Neural cell (in vitro differentiated cells): ENCODE results near the gene ITGA4. TPM values are rescaled to one million over a fixed set of nuclear protein-coding genes. Genes with fewer than 3 reads are reported as not detected.

Source experiments
- H2AFZ ChIP-seq: fragments of 200-600, 300-800 bp; sonication (generic), shearing (Covaris generic); 2 replicates; pipeline ENCODE4 v1.6.0; 2014; ENCODE audit warnings: low read depth, mild to moderate bottlenecking, antibody characterized with exemption, low read length, moderate library complexity
- H3F3A ChIP-seq: fragments of 200-600 bp; shearing (Covaris generic); 2 replicates; pipeline ENCODE4 v1.6.1; 2016; ENCODE audit warnings: mild to moderate bottlenecking, moderate library complexity, mixed read lengths, antibody characterized with exemption, low read length; ENCODE audit not compliant: insufficient read depth, poor library complexity, severe bottlenecking
- H3K27ac ChIP-seq: fragments of 200-600, 300-800 bp; sonication (generic), shearing (Covaris generic); 2 replicates; pipeline ENCODE4 v1.5.1; 2014; ENCODE audit warnings: mild to moderate bottlenecking, low read length, moderate library complexity
- H3K27me3 ChIP-seq: fragments of 300-800, 200-600 bp; sonication (generic), shearing (Covaris generic); 2 replicates; pipeline ENCODE4 v1.6.0; 2014; ENCODE audit warnings: mild to moderate bottlenecking, low read depth, low read length, moderate library complexity; ENCODE audit not compliant: insufficient read depth
- H3K36me3 ChIP-seq: fragments of 300-800, 200-600 bp; sonication (generic), shearing (Covaris generic); 2 replicates; pipeline ENCODE4 v1.5.1; 2014; ENCODE audit warnings: mild to moderate bottlenecking, antibody characterized with exemption, low read length, moderate library complexity; ENCODE audit not compliant: insufficient read depth
- H3K4me2 ChIP-seq: fragments of 300-800, 200-600 bp; sonication (generic), shearing (Covaris generic); 2 replicates; pipeline ENCODE4 v1.6.0; 2014; ENCODE audit warnings: mild to moderate bottlenecking, low read length
- H3K4me3 ChIP-seq: fragments of 300-800, 200-600 bp; sonication (generic), shearing (Covaris generic); 2 replicates; pipeline ENCODE4 v1.5.1; 2014; ENCODE audit warnings: mild to moderate bottlenecking, low read length, moderate library complexity
- H3K79me2 ChIP-seq: fragments of 200-600 bp; shearing (Covaris generic); replicated peaks from 2 replicates; pipeline ENCODE4 v1.6.0; 2014; ENCODE audit warnings: mild to moderate bottlenecking, low read length, moderate library complexity; ENCODE audit not compliant: insufficient read depth
- H3K9ac ChIP-seq: fragments of 300-800, 200-600 bp; sonication (generic), shearing (Covaris generic); 2 replicates; pipeline ENCODE4 v1.6.1; 2016; ENCODE audit warnings: mild to moderate bottlenecking, low read length, mixed read lengths
- H3K9me2 ChIP-seq: fragments of 200-600 bp; shearing (Covaris generic); 2 replicates; pipeline ENCODE4 v1.6.1; 2016; ENCODE audit warnings: mild to moderate bottlenecking, low read length, mixed read lengths; ENCODE audit not compliant: insufficient read depth
- H3K9me3 ChIP-seq: fragments of 200-600, 300-800 bp; sonication (generic), shearing (Covaris generic); 2 replicates; pipeline ENCODE4 v1.6.1; 2016; ENCODE audit warnings: mild to moderate bottlenecking, mixed run types, low read length, moderate library complexity, mixed read lengths
- H4K20me1 ChIP-seq: fragments of 200-600 bp; shearing (Covaris generic); 2 replicates; pipeline ENCODE4 v1.6.1; 2016; ENCODE audit warnings: mild to moderate bottlenecking, mixed run types; ENCODE audit not compliant: insufficient read depth
- CTCF ChIP-seq: fragments of 450-650 bp; IDR thresholded peaks from 2 replicates; pipeline ENCODE4 v1.5.1; 2014; ENCODE audit warnings: antibody characterized with exemption, mild to moderate bottlenecking, moderate library complexity; ENCODE audit not compliant: poor library complexity, severe bottlenecking
- EP300 ChIP-seq: fragments of 450-650 bp; conservative IDR thresholded peaks from 2 replicates; pipeline ENCODE4 v1.6.1; 2014; ENCODE audit warnings: antibody characterized with exemption, mild to moderate bottlenecking, moderate library complexity; ENCODE audit not compliant: poor library complexity, severe bottlenecking
- EZH2 ChIP-seq: fragments of 200-600, 300-800 bp; shearing (Covaris generic), sonication (generic); IDR thresholded peaks from 2 replicates; pipeline ENCODE4 v1.6.1; 2014; ENCODE audit warnings: antibody characterized with exemption, low read length, borderline replicate concordance, mild to moderate bottlenecking; ENCODE audit not compliant: insufficient read depth, poor library complexity, severe bottlenecking
- MXI1 ChIP-seq: fragments of 450-650 bp; conservative IDR thresholded peaks from 2 replicates; pipeline ENCODE4 v1.6.1; 2014; ENCODE audit warnings: antibody characterized with exemption, mild to moderate bottlenecking; ENCODE audit not compliant: poor library complexity, severe bottlenecking
- POLR2AphosphoS5 ChIP-seq: IDR thresholded peaks from 2 replicates; pipeline ENCODE4 v1.6.1; 2012
- RAD21 ChIP-seq: fragments of 450-650 bp; conservative IDR thresholded peaks from 2 replicates; pipeline ENCODE4 v1.6.1; 2014; ENCODE audit warnings: antibody characterized with exemption, mild to moderate bottlenecking, moderate library complexity
- REST ChIP-seq: IDR thresholded peaks from 2 replicates; pipeline ENCODE4 v1.6.1; 2012; ENCODE audit warnings: borderline replicate concordance
- SMC3 ChIP-seq: fragments of 450-650 bp; conservative IDR thresholded peaks from 2 replicates; pipeline ENCODE4 v1.6.1; 2014; ENCODE audit warnings: antibody characterized with exemption, mild to moderate bottlenecking, moderate library complexity; ENCODE audit not compliant: poor library complexity
- TAF1 ChIP-seq: IDR thresholded peaks from 2 replicates; pipeline ENCODE4 v1.6.1; 2012; ENCODE audit warnings: low read depth
- polyA plus RNA-seq: library from polyadenylated mRNA; depleted of rRNA; stranded (reverse); fragments of >200 nt; gene quantifications from 2 replicates; pipeline ENCODE4 v1.2.3, GENCODE V29; 2014

ITGA4 gene
- polyA plus RNA-seq, 1 donor from 2014 or later: 0.40 TPM

- no peaks in the 10 kb centered on the region for H4K20me1 ChIP-seq
- TF ChIP-seq EZH2: no peak
- no peak for TF ChIP-seq CTCF
- TF ChIP-seq POLR2AphosphoS5: no peak
- TF ChIP-seq SMC3: no peak
- TF ChIP-seq TAF1: no peak
- TF ChIP-seq REST: no peak
- TF ChIP-seq RAD21: no peak
- TF ChIP-seq EP300: no peak
- TF ChIP-seq MXI1: no peak
- H3K79me2 ChIP-seq: no peaks in the 10 kb centered on the region
- H3K4me3 ChIP-seq: no peak overlapping the region
- H3K27ac ChIP-seq: no peak overlapping the region
- no peak overlapping the region for H2AFZ ChIP-seq
- H3K9ac ChIP-seq: no peak overlapping the region
- no peaks in the 10 kb centered on the region for H3K27me3 ChIP-seq
- H3K36me3 ChIP-seq: no peaks in the 10 kb centered on the region
- H3K9me3 ChIP-seq: no peaks in the 10 kb centered on the region
- no peaks in the 10 kb centered on the region for H3K9me2 ChIP-seq
- no peaks in the 10 kb centered on the region for H3F3A ChIP-seq
- H3K4me2 ChIP-seq: no peak overlapping the region
These were observed 106.0 kb downstream of the ITGA4 start for GRCh38 chr2:181563101-181563692.

GRCh38 chr2:181566334-181567032 is 109.3 kb downstream of the ITGA4 start:
- Histone ChIP-seq H3K36me3 (no peaks in the 10 kb centered on the region), H3K9ac (no peak overlapping the region), H3K4me2 (no peak overlapping the region), H4K20me1 (no peaks in the 10 kb centered on the region), H3F3A (no peaks in the 10 kb centered on the region), H3K27me3 (no peaks in the 10 kb centered on the region), H3K79me2 (no peaks in the 10 kb centered on the region), H3K9me3 (no peaks in the 10 kb centered on the region), H2AFZ (no peak overlapping the region), H3K4me3 (no peak overlapping the region), H3K9me2 (no peaks in the 10 kb centered on the region), H3K27ac (no peak overlapping the region)
- TF ChIP-seq TAF1 (no peak), POLR2AphosphoS5 (peak; percentile 33), EP300 (peak; percentile 80)
